K562 (cell line): Measurements from ENCODE around the gene ANXA9. TPM values are rescaled to one million over a fixed set of nuclear protein-coding genes. Genes with fewer than 3 reads are reported as not detected.

Source experiments
- CBFA2T2 ChIP-seq: fragments of 450-650 bp; conservative IDR thresholded peaks from 2 replicates; pipeline ENCODE4 v1.6.1; 2017; ENCODE audit warnings: mild to moderate bottlenecking
- CEBPB ChIP-seq: fragments of 450-650 bp; IDR thresholded peaks from 2 replicates; pipeline ENCODE4 v1.6.1; 2016; ENCODE audit warnings: missing genetic modification characterization, missing compliant biosample characterization
- ESRRB ChIP-seq: fragments of 250-450 bp; sonication (Bioruptor Pico); IDR thresholded peaks from 2 replicates; pipeline ENCODE4 v1.5.0; 2020; ENCODE audit warnings: mild to moderate bottlenecking, moderate library complexity, borderline replicate concordance
- GATA2 ChIP-seq: sonication (generic); formaldehyde crosslinking; IDR thresholded peaks from 2 replicates; pipeline ENCODE4 v1.4.0; 2020; ENCODE audit warnings: mild to moderate bottlenecking, missing genetic modification reagents
- JUN ChIP-seq, 2 experiments: sonication (generic) in 1 of 2; formaldehyde crosslinking in 1 of 2; IDR thresholded peaks; 2 replicates each; pipeline versions ENCODE4 v1.6.1 to v1.8.0; 2012 to 2022; ENCODE audit warnings: borderline replicate concordance in 2 of 2, mild to moderate bottlenecking in 2 of 2, improper control_type of control experiment in 1 of 2, low read depth in 1 of 2, low read length in 1 of 2, missing genetic modification reagents in 1 of 2
- JUND ChIP-seq, 2 experiments: IDR thresholded peaks; 2 replicates in 1 of 2; 3 replicates in 1 of 2; pipeline ENCODE4 v1.6.1; 2011; ENCODE audit warnings: borderline replicate concordance in 2 of 2, low read depth in 2 of 2, low read length in 2 of 2, improper control_type of control experiment in 1 of 2, missing biosample characterization in 1 of 2, missing genetic modification characterization in 1 of 2, missing genetic modification reagents in 1 of 2
- OTX1 ChIP-seq: fragments of 450-650 bp; formaldehyde crosslinking; IDR thresholded peaks from 2 replicates; pipeline ENCODE4 v1.4.0; 2022; ENCODE audit warnings: mild to moderate bottlenecking
- TRIM28 ChIP-seq: fragments of 450-650 bp; IDR thresholded peaks from 2 replicates; pipeline ENCODE4 v1.6.1; 2017
- TSC22D4 ChIP-seq: fragments of 450-650 bp; IDR thresholded peaks from 2 replicates; pipeline ENCODE4 v1.6.1; 2016; ENCODE audit warnings: missing genetic modification characterization, missing biosample characterization, control low read depth
- polyA plus RNA-seq, 8 experiments: library from polyadenylated mRNA; depleted of rRNA in 4 of 8; stranded (reverse) in 5 of 8; unstranded in 3 of 8; fragments of >200 nt; fragmentation: Nextera tagmentation in 2 of 8; fragmentation: Illumina TruSeq in 1 of 8; extraction: Ambion mirVana in 2 of 8; extraction: Trizol in 1 of 8; gene quantifications; 2 replicates each; pipeline versions ENCODE4 v1.2.1 to v1.2.3, GENCODE V29; 2011 to 2014; ENCODE audit warnings: inconsistent platforms in 1 of 8, missing spikeins in 1 of 8
- total RNA-seq, 7 experiments: library from RNA; depleted of rRNA in 6 of 7; stranded (reverse); fragments of >200 nt in 6 of 7; fragmentation: Illumina TruSeq in 2 of 7; extraction: Trizol in 2 of 7; gene quantifications; 2 replicates each; pipeline versions ENCODE4 v1.2.1 to v1.2.3, GENCODE V29; 2011 to 2021; ENCODE audit warnings: low replicate concordance in 1 of 7
- TF ChIP-seq, protein P1 (sequence below), 2 experiments: IDR thresholded peaks in 1 of 2; conservative IDR thresholded peaks in 1 of 2; 2 replicates each; pipeline ENCODE4 v1.6.1; 2016; ENCODE audit warnings: low read depth in 2 of 2, mild to moderate bottlenecking in 1 of 2, missing compliant biosample characterization in 1 of 2, missing genetic modification characterization in 1 of 2, moderate library complexity in 1 of 2
- TF ChIP-seq, protein P2 (sequence below): sonication (generic); formaldehyde crosslinking; IDR thresholded peaks from 2 replicates; pipeline ENCODE4 v1.8.1; 2023; ENCODE audit warnings: mild to moderate bottlenecking, missing genetic modification reagents
- TF ChIP-seq, protein P3 (sequence below): fragments of 250-450 bp; sonication (Bioruptor Pico); IDR thresholded peaks from 2 replicates; pipeline ENCODE4 v1.5.0; 2020; ENCODE audit warnings: mild to moderate bottlenecking
- TF ChIP-seq, protein P4 (sequence below): fragments of 200-400 bp; formaldehyde crosslinking; IDR thresholded peaks from 2 replicates; pipeline ENCODE4 v1.6.1; 2017; ENCODE audit warnings: mild to moderate bottlenecking, low read depth, low read length, moderate library complexity
- TF ChIP-seq, protein P5 (sequence below), 2 experiments: fragments of 450-650 bp in 1 of 2; sonication (generic) in 1 of 2; formaldehyde crosslinking in 1 of 2; IDR thresholded peaks in 1 of 2; conservative IDR thresholded peaks in 1 of 2; 2 replicates each; pipeline versions ENCODE4 v1.6.1 to v1.8.1; 2016 to 2023; ENCODE audit warnings: mild to moderate bottlenecking in 2 of 2, moderate library complexity in 2 of 2, inconsistent platforms in 1 of 2, missing genetic modification reagents in 1 of 2
- TF ChIP-seq, protein P6 (sequence below): fragments of 450-650 bp; formaldehyde crosslinking; IDR thresholded peaks from 2 replicates; pipeline ENCODE4 v1.4.0; 2022; ENCODE audit warnings: mild to moderate bottlenecking, moderate library complexity

Gene ANXA9
- total and polyA plus RNA-seq, 9 of the 15 experiments (the other 6 are each of a cell fraction or from before 2014, with no cell fraction given): 0.24 to 1.6 (median 0.57) TPM

DNA sequence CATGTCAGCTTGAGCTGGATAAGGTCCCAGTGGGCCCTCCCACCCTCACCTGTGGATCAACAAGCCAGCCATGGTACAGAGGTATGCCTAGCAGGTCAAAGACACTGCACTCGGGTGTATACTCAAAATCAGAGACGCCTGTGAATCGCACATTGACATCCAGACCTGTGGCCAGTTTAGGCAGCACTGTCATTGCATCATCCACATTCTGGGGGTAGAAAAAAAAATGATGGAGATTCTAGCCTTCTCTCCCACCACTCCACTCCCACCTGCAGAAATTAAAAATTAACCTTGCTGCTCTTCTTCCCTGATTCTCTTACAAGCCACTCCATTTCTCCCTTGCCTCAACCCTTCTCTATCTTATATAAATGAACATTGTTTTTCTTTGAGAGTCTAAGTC, 18.3 kb downstream of the ANXA9 start (continued):
- TF ChIP-seq OTX1 (CRISPR knock-in tag) (no peak), ESRRB (CRISPR knock-in tag) (no peak), JUN (IDR thresholded peaks at IDR 0.05; ENCODE audit: borderline replicate concordance, low read depth, low read length) (no peak), JUN (CRISPR knock-in tag; IDR thresholded peaks at IDR 0.05; ENCODE audit: borderline replicate concordance) (no peak), CBFA2T2 (no peak), CEBPB (tag) (peak; percentile 59; the same call in 1 of the 2 replicates), TRIM28 (no peak), TSC22D4 (tag) (no peak), GATA2 (CRISPR knock-in tag) (no peak), JUND (IDR thresholded peaks at IDR 0.05; ENCODE audit: borderline replicate concordance, low read depth, low read length) (peak; percentile 55), JUND (tag; IDR thresholded peaks at IDR 0.05; ENCODE audit: borderline replicate concordance, low read depth, low read length) (no peak)
- TF ChIP-seq, protein P1, sequence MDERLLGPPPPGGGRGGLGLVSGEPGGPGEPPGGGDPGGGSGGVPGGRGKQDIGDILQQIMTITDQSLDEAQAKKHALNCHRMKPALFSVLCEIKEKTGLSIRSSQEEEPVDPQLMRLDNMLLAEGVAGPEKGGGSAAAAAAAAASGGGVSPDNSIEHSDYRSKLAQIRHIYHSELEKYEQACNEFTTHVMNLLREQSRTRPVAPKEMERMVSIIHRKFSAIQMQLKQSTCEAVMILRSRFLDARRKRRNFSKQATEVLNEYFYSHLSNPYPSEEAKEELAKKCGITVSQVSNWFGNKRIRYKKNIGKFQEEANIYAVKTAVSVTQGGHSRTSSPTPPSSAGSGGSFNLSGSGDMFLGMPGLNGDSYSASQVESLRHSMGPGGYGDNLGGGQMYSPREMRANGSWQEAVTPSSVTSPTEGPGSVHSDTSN (CRISPR knock-in tag; IDR thresholded peaks at IDR 0.05; ENCODE audit: low read depth): no peak
- TF ChIP-seq, protein P1 (tag; conservative IDR thresholded peaks at IDR 0.05; ENCODE audit: low read depth): no peak
- TF ChIP-seq, protein P2, sequence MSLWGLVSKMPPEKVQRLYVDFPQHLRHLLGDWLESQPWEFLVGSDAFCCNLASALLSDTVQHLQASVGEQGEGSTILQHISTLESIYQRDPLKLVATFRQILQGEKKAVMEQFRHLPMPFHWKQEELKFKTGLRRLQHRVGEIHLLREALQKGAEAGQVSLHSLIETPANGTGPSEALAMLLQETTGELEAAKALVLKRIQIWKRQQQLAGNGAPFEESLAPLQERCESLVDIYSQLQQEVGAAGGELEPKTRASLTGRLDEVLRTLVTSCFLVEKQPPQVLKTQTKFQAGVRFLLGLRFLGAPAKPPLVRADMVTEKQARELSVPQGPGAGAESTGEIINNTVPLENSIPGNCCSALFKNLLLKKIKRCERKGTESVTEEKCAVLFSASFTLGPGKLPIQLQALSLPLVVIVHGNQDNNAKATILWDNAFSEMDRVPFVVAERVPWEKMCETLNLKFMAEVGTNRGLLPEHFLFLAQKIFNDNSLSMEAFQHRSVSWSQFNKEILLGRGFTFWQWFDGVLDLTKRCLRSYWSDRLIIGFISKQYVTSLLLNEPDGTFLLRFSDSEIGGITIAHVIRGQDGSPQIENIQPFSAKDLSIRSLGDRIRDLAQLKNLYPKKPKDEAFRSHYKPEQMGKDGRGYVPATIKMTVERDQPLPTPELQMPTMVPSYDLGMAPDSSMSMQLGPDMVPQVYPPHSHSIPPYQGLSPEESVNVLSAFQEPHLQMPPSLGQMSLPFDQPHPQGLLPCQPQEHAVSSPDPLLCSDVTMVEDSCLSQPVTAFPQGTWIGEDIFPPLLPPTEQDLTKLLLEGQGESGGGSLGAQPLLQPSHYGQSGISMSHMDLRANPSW (CRISPR knock-in tag): no peak
- TF ChIP-seq, protein P3, sequence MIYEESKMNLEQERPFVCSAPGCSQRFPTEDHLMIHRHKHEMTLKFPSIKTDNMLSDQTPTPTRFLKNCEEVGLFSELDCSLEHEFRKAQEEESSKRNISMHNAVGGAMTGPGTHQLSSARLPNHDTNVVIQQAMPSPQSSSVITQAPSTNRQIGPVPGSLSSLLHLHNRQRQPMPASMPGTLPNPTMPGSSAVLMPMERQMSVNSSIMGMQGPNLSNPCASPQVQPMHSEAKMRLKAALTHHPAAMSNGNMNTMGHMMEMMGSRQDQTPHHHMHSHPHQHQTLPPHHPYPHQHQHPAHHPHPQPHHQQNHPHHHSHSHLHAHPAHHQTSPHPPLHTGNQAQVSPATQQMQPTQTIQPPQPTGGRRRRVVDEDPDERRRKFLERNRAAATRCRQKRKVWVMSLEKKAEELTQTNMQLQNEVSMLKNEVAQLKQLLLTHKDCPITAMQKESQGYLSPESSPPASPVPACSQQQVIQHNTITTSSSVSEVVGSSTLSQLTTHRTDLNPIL (CRISPR knock-in tag): no peak
- TF ChIP-seq, protein P4, sequence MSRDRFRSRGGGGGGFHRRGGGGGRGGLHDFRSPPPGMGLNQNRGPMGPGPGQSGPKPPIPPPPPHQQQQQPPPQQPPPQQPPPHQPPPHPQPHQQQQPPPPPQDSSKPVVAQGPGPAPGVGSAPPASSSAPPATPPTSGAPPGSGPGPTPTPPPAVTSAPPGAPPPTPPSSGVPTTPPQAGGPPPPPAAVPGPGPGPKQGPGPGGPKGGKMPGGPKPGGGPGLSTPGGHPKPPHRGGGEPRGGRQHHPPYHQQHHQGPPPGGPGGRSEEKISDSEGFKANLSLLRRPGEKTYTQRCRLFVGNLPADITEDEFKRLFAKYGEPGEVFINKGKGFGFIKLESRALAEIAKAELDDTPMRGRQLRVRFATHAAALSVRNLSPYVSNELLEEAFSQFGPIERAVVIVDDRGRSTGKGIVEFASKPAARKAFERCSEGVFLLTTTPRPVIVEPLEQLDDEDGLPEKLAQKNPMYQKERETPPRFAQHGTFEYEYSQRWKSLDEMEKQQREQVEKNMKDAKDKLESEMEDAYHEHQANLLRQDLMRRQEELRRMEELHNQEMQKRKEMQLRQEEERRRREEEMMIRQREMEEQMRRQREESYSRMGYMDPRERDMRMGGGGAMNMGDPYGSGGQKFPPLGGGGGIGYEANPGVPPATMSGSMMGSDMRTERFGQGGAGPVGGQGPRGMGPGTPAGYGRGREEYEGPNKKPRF: no peak
- TF ChIP-seq, protein P5, sequence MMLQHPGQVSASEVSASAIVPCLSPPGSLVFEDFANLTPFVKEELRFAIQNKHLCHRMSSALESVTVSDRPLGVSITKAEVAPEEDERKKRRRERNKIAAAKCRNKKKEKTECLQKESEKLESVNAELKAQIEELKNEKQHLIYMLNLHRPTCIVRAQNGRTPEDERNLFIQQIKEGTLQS (IDR thresholded peaks at IDR 0.05): peak; percentile 94
- TF ChIP-seq, protein P5 (CRISPR knock-in tag; conservative IDR thresholded peaks at IDR 0.05): no peak
- TF ChIP-seq, protein P6, sequence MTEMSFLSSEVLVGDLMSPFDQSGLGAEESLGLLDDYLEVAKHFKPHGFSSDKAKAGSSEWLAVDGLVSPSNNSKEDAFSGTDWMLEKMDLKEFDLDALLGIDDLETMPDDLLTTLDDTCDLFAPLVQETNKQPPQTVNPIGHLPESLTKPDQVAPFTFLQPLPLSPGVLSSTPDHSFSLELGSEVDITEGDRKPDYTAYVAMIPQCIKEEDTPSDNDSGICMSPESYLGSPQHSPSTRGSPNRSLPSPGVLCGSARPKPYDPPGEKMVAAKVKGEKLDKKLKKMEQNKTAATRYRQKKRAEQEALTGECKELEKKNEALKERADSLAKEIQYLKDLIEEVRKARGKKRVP (CRISPR knock-in tag): peak; percentile 37; the same call in 1 of the 2 replicates
